ENCODE data around the gene LRIG2. TPM values are rescaled to one million over a fixed set of nuclear protein-coding genes. Genes with fewer than 3 reads are reported as not detected.
"Not testable (repeated sequence)": the region's sequence is repeated elsewhere in the genome, so short reads cannot be mapped to it uniquely, and the experiment has no call there.

LRIG2 gene, protein sequence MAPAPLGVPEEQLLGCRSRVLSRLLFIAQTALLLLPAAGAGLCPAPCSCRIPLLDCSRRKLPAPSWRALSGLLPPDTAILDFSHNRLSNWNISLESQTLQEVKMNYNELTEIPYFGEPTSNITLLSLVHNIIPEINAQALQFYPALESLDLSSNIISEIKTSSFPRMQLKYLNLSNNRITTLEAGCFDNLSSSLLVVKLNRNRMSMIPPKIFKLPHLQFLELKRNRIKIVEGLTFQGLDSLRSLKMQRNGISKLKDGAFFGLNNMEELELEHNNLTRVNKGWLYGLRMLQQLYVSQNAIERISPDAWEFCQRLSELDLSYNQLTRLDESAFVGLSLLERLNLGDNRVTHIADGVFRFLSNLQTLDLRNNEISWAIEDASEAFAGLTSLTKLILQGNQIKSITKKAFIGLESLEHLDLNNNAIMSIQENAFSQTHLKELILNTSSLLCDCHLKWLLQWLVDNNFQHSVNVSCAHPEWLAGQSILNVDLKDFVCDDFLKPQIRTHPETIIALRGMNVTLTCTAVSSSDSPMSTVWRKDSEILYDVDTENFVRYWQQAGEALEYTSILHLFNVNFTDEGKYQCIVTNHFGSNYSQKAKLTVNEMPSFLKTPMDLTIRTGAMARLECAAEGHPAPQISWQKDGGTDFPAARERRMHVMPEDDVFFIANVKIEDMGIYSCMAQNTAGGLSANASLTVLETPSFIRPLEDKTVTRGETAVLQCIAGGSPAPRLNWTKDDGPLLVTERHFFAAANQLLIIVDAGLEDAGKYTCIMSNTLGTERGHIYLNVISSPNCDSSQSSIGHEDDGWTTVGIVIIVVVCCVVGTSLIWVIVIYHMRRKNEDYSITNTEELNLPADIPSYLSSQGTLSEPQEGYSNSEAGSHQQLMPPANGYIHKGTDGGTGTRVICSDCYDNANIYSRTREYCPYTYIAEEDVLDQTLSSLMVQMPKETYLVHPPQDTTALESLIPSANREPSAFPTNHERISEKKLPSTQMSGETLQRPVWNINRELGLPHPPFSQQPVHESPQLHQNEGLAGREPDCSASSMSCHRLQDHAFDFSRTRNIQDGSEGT
- 10 to 100 TPM; 20.7 to 68.7 (median 23.7) TPM for total RNA-seq
- 1 to 10 TPM; 3.4 to 5.5 (median 4.3) TPM for polyA plus RNA-seq
- long read RNA-seq, donor 1, partial matches to known transcripts: 6 of 6 reads
- long read RNA-seq, donor 1, other reads (novel, unspliced or antisense): 0 of 6 reads
- long read RNA-seq, donor 2: 0 reads

DNA sequence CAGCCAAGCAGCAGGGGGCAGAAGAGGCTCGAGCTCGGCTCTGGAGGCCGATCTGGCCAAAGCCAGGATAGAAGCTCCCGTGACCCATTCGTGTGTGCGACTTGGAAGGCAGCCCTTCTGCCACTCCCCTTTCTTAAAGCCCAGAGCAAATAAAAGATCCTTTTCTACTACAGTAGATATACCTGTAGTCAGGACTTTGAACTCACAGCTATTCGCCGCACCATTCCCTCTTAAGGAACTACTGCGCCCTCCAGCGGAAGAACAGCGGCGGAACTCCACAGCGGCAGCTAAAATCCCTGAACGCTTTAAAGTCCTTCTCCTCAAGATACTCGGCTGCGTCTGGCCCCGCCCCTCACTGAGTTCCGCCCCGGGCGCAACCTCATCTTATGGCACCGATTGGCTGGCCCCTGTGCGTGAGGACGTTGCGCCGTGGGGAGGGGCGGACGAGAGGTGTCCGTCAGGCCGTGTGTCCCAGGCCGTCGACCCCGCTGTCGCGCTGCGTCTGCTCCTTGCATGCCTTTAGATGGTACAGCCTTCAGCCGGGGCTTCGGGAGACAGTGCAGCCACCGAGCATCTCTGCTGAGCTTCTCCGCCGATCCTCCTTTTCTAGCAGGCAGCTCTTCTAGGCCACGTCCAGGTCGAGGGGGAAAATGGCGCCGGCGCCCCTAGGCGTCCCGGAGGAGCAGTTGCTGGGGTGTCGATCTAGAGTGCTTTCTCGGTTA is at the start of gene LRIG2:
LRIG2 (plus strand) TSS at position 442 of the 722 bp plus-strand sequence; CDS start at position 651, 209 bp downstream.
- TF ChIP-seq POLR2A (IDR thresholded peaks at IDR 0.05) (peak in 2 of 3 donors; percentile 7 to 60), CTCF (IDR thresholded peaks at IDR 0.05 in 8 of 11, conservative IDR thresholded peaks at IDR 0.05 in 3 of 11) (peak; percentile 79 to 95 (median 90)), POLR2AphosphoS5 (IDR thresholded peaks at IDR 0.05) (peak; percentile 97 to 98 (median 98))
- Histone ChIP-seq H3K9me3 (no peaks in the 10 kb centered on the region), H3K4me1 (peaks cover 14 to 52% (median 38%) of the 10 kb centered on the region in 6 donors), H3K27ac (peak within 1 kb of the TSS; percentile 87 to 93 (median 91)), H3K4me3 (peak within 1 kb of the TSS; percentile 68 to 91 (median 84)), H3K36me3 (peaks cover 0 to 14% (median 9%) of the 10 kb centered on the region in 6 donors), H3K27me3 (replicated peaks in 1 of 7) (no peaks in the 10 kb centered on the region)
- WGBS, 5 donors: 0 to 1% (median 0%) methylated on average over 18 to 49 of the region's 49 CpGs
- intact Hi-C loops (cut with DNase I; ENCODE audit: low total_unique reads): loop anchor here (10.0 kb wide), 1 partner anchor 198 kb away; no protein-coding TSS in a partner anchor
- peak; percentile 99 for DNase-seq

DNA sequence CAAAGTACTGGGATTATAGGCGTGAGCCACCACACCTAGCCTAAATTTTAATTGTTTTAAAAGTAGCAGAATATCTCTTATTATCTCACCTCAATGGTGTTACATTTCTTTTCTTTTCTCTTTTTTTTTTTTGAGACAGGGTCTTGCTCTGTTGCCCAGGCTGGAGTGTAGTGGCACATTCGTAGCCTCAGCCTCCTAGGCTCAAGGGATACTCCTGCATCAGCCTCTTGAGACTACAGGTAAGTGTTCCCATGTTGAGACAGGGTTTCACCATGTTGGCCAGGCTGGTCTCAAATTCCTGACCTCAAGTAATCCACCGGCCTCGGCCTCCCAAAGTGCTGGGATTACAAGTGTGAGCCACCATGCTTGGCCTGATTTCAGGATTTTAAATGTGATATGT is 49.7 kb upstream of the LRIG2 start:
- 93 to 98% (median 97%) methylated on average over 4 of the region's 4 CpGs for WGBS, 5 donors

DNA sequence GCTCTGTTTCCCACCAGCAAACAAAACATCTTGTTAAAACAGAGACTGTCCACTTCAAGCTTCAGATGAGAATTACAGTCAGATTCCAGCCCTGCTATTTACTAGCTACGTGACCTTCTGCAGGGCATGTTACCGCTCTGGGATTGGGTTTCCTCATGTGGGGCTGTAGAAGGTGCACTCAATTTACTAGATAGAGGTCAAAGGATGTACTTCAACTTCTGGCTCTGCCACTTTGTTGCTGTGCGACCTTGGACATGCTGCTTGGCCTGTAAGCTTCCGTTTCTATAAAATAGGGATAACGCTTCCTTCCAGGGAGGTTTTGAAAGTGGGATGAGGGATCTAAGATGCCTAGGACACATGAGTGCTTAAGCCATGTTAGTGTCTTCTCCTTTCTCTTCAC is 46.0 kb upstream of the LRIG2 start:
- no peaks in the 10 kb centered on the region for H3K9me3 ChIP-seq
- H3K4me3 ChIP-seq: no peak overlapping the region
- TF ChIP-seq CTCF (IDR thresholded peaks at IDR 0.05 in 8 of 11, conservative IDR thresholded peaks at IDR 0.05 in 3 of 11) (no peak), POLR2A (IDR thresholded peaks at IDR 0.05) (no peak), POLR2AphosphoS5 (IDR thresholded peaks at IDR 0.05) (no peak)
- no peaks in the 10 kb centered on the region for H3K27me3 ChIP-seq (replicated peaks in 1 of 7)
- H3K4me1 ChIP-seq: peaks cover 0 to 7% (median 2%) of the 10 kb centered on the region in 6 donors
- peak overlapping the region in 2 of 8 donors; percentile 28 to 33 for H3K27ac ChIP-seq
- H3K36me3 ChIP-seq: no peaks in the 10 kb centered on the region
- intact Hi-C loops (cut with DNase I; ENCODE audit: low total_unique reads): no loop called here
- DNase-seq: no peak
- WGBS, 5 donors: 54 to 88% (median 78%) methylated on average over 5 of the region's 5 CpGs

More for the DNA sequence above, 49.7 kb upstream of the LRIG2 start:
- H3K27me3 ChIP-seq (replicated peaks in 1 of 7); H3K4me3 ChIP-seq; H3K27ac ChIP-seq; H3K4me1 ChIP-seq; H3K36me3 ChIP-seq; intact Hi-C loops (cut with DNase I; ENCODE audit: low total_unique reads); H3K9me3 ChIP-seq; DNase-seq: not testable (repeated sequence)

DNA sequence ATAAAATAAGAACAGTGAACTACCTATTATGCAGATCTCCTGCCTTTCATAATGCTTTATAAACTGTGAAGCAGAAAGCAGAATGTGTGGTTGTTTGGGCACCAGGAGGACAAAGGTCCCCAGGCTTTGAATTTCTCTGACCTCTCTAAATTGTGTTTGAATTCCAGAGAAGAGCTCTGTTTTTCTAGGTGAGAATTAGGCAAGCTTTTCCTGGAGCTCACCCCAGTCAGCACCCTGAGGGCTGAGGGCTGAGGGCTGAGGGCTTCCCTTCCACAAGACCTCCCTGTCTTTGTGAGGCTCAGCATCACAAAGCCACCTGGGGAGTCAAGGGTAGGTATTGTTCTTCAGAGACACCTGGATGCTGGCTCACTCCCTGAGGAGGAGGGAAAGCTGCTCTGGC is 45.5 kb upstream of the LRIG2 start:
- Histone ChIP-seq H3K27ac (peak overlapping the region in 1 of 8 donors; percentile 33), H3K36me3 (no peaks in the 10 kb centered on the region), H3K4me1 (peaks cover 0 to 7% (median 2%) of the 10 kb centered on the region in 6 donors), H3K9me3 (no peaks in the 10 kb centered on the region), H3K4me3 (no peak overlapping the region), H3K27me3 (replicated peaks in 1 of 7) (no peaks in the 10 kb centered on the region)
- TF ChIP-seq CTCF (IDR thresholded peaks at IDR 0.05 in 8 of 11, conservative IDR thresholded peaks at IDR 0.05 in 3 of 11) (no peak), POLR2A (IDR thresholded peaks at IDR 0.05) (no peak), POLR2AphosphoS5 (IDR thresholded peaks at IDR 0.05) (no peak)
- intact Hi-C loops (cut with DNase I; ENCODE audit: low total_unique reads): no loop called here
- no peak for DNase-seq
